Panc1 (cell line): ENCODE data around the gene MRM1.

Experiments
- POLR2AphosphoS5 ChIP-seq: IDR thresholded peaks from 2 replicates; pipeline ENCODE4 v1.6.1; 2012; ENCODE audit warnings: mild to moderate bottlenecking, low read depth, low read length, moderate library complexity
- TF ChIP-seq, protein P1 (sequence below): fragments of 450-650 bp; IDR thresholded peaks from 2 replicates; pipeline ENCODE4 v1.5.1; 2017; ENCODE audit warnings: mild to moderate bottlenecking
- TF ChIP-seq, protein P2 (sequence below), 2 experiments: IDR thresholded peaks; 2 replicates each; pipeline ENCODE4 v1.6.1; 2011 to 2012; ENCODE audit warnings: low read depth in 2 of 2, control low read depth in 1 of 2, low read length in 1 of 2, mild to moderate bottlenecking in 1 of 2, moderate library complexity in 1 of 2; ENCODE audit not compliant: insufficient read depth in 1 of 2

DNA sequence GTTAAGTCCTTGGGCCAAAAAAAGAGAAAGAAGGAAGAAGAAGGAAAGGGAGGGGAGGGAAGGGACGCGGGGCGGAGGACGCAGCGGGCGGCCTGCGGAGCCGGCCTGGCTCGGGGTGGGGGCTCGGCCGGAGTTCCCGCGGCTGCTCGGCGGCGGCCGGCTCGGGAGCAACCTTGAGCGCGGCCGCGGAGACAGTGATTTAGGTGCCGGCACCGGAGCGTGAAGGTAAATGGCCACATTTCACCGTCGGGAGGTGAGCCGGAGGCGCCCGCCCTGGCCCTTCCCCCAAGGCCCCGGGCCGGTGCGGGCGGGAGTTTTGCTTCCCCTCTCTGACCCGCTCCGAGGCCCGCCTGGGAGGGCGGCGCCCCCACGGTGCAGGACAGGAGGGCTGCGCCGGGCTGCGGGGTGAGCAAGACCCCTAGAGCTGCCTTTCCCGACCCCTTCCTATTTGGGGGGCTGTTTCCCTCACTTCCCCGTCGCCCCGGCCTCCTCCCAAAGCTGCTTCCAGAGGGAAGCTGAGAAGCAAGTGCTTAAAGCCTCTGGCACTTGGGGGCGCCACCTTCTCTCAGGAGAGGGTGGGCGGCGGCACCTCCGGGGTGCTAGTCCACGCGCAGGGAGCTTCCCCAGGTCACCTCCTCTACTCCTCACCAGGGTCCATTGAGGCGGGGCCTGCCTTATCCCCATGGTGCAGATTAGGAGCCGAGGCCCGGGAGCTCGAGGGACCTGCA, 56.5 kb downstream of the MRM1 start:
- TF ChIP-seq, protein P1, sequence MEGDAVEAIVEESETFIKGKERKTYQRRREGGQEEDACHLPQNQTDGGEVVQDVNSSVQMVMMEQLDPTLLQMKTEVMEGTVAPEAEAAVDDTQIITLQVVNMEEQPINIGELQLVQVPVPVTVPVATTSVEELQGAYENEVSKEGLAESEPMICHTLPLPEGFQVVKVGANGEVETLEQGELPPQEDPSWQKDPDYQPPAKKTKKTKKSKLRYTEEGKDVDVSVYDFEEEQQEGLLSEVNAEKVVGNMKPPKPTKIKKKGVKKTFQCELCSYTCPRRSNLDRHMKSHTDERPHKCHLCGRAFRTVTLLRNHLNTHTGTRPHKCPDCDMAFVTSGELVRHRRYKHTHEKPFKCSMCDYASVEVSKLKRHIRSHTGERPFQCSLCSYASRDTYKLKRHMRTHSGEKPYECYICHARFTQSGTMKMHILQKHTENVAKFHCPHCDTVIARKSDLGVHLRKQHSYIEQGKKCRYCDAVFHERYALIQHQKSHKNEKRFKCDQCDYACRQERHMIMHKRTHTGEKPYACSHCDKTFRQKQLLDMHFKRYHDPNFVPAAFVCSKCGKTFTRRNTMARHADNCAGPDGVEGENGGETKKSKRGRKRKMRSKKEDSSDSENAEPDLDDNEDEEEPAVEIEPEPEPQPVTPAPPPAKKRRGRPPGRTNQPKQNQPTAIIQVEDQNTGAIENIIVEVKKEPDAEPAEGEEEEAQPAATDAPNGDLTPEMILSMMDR = no peak; the same call in 1 of the 2 replicates
- no peak for TF ChIP-seq POLR2AphosphoS5
- TF ChIP-seq, protein P2, sequence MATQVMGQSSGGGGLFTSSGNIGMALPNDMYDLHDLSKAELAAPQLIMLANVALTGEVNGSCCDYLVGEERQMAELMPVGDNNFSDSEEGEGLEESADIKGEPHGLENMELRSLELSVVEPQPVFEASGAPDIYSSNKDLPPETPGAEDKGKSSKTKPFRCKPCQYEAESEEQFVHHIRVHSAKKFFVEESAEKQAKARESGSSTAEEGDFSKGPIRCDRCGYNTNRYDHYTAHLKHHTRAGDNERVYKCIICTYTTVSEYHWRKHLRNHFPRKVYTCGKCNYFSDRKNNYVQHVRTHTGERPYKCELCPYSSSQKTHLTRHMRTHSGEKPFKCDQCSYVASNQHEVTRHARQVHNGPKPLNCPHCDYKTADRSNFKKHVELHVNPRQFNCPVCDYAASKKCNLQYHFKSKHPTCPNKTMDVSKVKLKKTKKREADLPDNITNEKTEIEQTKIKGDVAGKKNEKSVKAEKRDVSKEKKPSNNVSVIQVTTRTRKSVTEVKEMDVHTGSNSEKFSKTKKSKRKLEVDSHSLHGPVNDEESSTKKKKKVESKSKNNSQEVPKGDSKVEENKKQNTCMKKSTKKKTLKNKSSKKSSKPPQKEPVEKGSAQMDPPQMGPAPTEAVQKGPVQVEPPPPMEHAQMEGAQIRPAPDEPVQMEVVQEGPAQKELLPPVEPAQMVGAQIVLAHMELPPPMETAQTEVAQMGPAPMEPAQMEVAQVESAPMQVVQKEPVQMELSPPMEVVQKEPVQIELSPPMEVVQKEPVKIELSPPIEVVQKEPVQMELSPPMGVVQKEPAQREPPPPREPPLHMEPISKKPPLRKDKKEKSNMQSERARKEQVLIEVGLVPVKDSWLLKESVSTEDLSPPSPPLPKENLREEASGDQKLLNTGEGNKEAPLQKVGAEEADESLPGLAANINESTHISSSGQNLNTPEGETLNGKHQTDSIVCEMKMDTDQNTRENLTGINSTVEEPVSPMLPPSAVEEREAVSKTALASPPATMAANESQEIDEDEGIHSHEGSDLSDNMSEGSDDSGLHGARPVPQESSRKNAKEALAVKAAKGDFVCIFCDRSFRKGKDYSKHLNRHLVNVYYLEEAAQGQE (IDR thresholded peaks at IDR 0.05; ENCODE audit: insufficient read depth in 1 of 2, low read depth in 2 of 2, low read length in 1 of 2) = no peak
